HepG2 (cell line): ENCODE results near the gene FGF21. TPM values are rescaled to one million over a fixed set of nuclear protein-coding genes. Genes with fewer than 3 reads are reported as not detected.

Source experiments
- BHLHE40 ChIP-seq: IDR thresholded peaks from 2 replicates; pipeline ENCODE4 v1.6.1; 2011; ENCODE audit warnings: low read length, improper control_type of control experiment
- DNMT1 ChIP-seq: sonication (generic); formaldehyde crosslinking; IDR thresholded peaks from 2 replicates; pipeline ENCODE4 v1.5.1; 2020; ENCODE audit warnings: mild to moderate bottlenecking, missing genetic modification reagents
- E2F2 ChIP-seq: sonication (generic); formaldehyde crosslinking; IDR thresholded peaks from 2 replicates; pipeline ENCODE4 v1.4.0; 2020; ENCODE audit warnings: missing genetic modification reagents, borderline replicate concordance
- ELF1 ChIP-seq: sonication (generic); formaldehyde crosslinking; IDR thresholded peaks from 2 replicates; pipeline ENCODE4 v1.4.0; 2020; ENCODE audit warnings: missing genetic modification reagents
- NFE2L1 ChIP-seq: sonication (generic); formaldehyde crosslinking; IDR thresholded peaks from 2 replicates; pipeline ENCODE4 v1.4.0; 2020; ENCODE audit warnings: missing genetic modification reagents, mild to moderate bottlenecking, borderline replicate concordance
- RCOR2 ChIP-seq: IDR thresholded peaks from 2 replicates; pipeline ENCODE4 v1.6.1; 2016; ENCODE audit warnings: missing biosample characterization, missing genetic modification reagents
- RERE ChIP-seq: IDR thresholded peaks from 2 replicates; pipeline ENCODE4 v1.6.1; 2016; ENCODE audit warnings: low read depth, missing genetic modification reagents, missing compliant biosample characterization
- RNF2 ChIP-seq: fragments of 450-650 bp; conservative IDR thresholded peaks from 2 replicates; pipeline ENCODE4 v1.6.1; 2016; ENCODE audit warnings: low read depth
- RORA ChIP-seq: sonication (generic); formaldehyde crosslinking; IDR thresholded peaks from 2 replicates; pipeline ENCODE4 v1.5.0; 2020; ENCODE audit warnings: mild to moderate bottlenecking, missing genetic modification reagents, moderate library complexity
- TAF15 ChIP-seq: fragments of 200-400 bp; formaldehyde crosslinking; IDR thresholded peaks from one replicate; pipeline ENCODE4 v1.6.1; 2018; ENCODE audit warnings: mild to moderate bottlenecking, low read depth, low read length; ENCODE audit not compliant: poor library complexity, severe bottlenecking
- ZBTB49 ChIP-seq: sonication (generic); formaldehyde crosslinking; IDR thresholded peaks from 2 replicates; pipeline ENCODE4 v1.4.0; 2020; ENCODE audit warnings: missing genetic modification reagents, borderline replicate concordance
- ZFAT ChIP-seq: sonication (generic); formaldehyde crosslinking; conservative IDR thresholded peaks from 2 replicates; pipeline ENCODE4 v1.8.1; 2023; ENCODE audit warnings: missing genetic modification reagents, inconsistent platforms
- ZNF737 ChIP-seq: sonication (generic); formaldehyde crosslinking; IDR thresholded peaks from 2 replicates; pipeline ENCODE4 v1.5.0; 2020; ENCODE audit warnings: missing genetic modification reagents, mild to moderate bottlenecking, borderline replicate concordance
- ZNF766 ChIP-seq: sonication (generic); formaldehyde crosslinking; IDR thresholded peaks from 2 replicates; pipeline ENCODE4 v1.5.0; 2020; ENCODE audit warnings: missing genetic modification reagents, borderline replicate concordance
- ZNF788 ChIP-seq: sonication (generic); formaldehyde crosslinking; IDR thresholded peaks from 2 replicates; pipeline ENCODE4 v1.5.0; 2020; ENCODE audit warnings: mild to moderate bottlenecking, missing genetic modification reagents, borderline replicate concordance
- polyA plus RNA-seq, 8 experiments: library from polyadenylated mRNA; depleted of rRNA in 3 of 8; stranded (reverse) in 7 of 8; unstranded in 1 of 8; fragments of >200 nt; fragmentation: Illumina TruSeq in 4 of 8; extraction: Trizol in 4 of 8; gene quantifications; 2 replicates each; pipeline versions ENCODE4 v1.2.1 to v1.2.3, GENCODE V29; 2011 to 2016; ENCODE audit warnings: low read depth in 4 of 8, missing spikeins in 1 of 8, mixed read lengths in 1 of 8; ENCODE audit not compliant: insufficient read depth in 1 of 8
- total RNA-seq, 5 experiments: library from RNA; depleted of rRNA; stranded (reverse); fragments of >200 nt; fragmentation: Illumina TruSeq; extraction: Trizol; gene quantifications; 2 replicates each; pipeline ENCODE4 v1.2.3, GENCODE V29; 2016; ENCODE audit warnings: low read depth in 1 of 5
- TF ChIP-seq, protein P1 (sequence below): sonication (generic); formaldehyde crosslinking; IDR thresholded peaks from 2 replicates; pipeline ENCODE4 v1.4.0; 2020; ENCODE audit warnings: low read depth, missing genetic modification reagents

Gene FGF21
- total and polyA plus RNA-seq, 2 of the 13 experiments (the other 11 are each of a cell fraction or from before 2014, with no cell fraction given) = 0.17 TPM; not detected in 1

DNA sequence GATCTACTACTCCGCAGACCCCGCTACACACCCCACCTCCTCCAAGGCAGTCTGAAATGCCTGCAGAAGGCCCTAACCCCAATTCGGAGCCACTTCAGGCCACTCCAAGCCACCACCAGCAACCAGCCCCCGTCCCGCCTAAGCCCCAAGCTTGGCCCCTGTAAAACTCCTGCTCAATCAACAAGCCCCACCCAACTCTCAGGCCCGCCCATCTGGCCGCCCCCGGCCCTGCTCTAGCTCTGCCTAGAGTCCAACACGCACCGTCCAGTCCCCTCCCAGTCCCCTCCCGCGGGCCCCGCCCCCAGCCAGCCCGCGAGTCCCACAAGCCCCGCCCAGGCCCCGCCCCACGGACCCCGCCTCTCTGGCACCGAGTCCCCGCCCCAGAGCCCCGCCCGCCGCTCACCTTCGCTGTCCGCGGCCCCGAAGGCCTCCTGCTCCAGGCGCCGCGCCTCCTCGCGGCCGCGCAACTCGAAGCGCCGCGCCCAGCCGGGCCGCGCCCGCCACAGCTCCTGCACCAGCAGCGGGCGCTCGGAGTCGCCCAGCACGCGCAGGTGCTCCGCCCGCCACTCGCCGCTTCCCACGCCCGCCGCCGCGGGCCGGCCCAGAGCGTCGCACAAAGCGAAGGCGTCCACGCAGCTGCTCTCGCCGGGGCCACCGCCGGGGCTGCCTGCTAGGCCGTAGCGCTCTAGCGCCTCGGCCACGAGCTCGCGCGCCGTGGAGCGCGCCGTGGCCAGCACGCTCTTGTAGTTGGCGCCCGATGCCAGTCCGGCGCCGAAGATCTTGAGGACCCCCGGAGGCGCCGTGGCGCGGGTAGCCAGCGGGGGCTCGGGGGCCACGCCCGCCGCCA lies 16.5 kb upstream of the FGF21 start (continued):
- TF ChIP-seq ZFAT (CRISPR knock-in tag) = no peak
- no peak for TF ChIP-seq ELF1 (CRISPR knock-in tag)
- no peak for TF ChIP-seq ZNF788 (CRISPR knock-in tag)
- peak; percentile 63; the same call in 1 of the 2 replicates for TF ChIP-seq ZNF766 (CRISPR knock-in tag)
- peak; percentile 53; the same call in 1 of the 2 replicates for TF ChIP-seq BHLHE40
- no peak for TF ChIP-seq DNMT1
- TF ChIP-seq TAF15 = no peak
- TF ChIP-seq RNF2 = peak; percentile 79; the same call in 1 of the 2 replicates
- TF ChIP-seq, protein P1, sequence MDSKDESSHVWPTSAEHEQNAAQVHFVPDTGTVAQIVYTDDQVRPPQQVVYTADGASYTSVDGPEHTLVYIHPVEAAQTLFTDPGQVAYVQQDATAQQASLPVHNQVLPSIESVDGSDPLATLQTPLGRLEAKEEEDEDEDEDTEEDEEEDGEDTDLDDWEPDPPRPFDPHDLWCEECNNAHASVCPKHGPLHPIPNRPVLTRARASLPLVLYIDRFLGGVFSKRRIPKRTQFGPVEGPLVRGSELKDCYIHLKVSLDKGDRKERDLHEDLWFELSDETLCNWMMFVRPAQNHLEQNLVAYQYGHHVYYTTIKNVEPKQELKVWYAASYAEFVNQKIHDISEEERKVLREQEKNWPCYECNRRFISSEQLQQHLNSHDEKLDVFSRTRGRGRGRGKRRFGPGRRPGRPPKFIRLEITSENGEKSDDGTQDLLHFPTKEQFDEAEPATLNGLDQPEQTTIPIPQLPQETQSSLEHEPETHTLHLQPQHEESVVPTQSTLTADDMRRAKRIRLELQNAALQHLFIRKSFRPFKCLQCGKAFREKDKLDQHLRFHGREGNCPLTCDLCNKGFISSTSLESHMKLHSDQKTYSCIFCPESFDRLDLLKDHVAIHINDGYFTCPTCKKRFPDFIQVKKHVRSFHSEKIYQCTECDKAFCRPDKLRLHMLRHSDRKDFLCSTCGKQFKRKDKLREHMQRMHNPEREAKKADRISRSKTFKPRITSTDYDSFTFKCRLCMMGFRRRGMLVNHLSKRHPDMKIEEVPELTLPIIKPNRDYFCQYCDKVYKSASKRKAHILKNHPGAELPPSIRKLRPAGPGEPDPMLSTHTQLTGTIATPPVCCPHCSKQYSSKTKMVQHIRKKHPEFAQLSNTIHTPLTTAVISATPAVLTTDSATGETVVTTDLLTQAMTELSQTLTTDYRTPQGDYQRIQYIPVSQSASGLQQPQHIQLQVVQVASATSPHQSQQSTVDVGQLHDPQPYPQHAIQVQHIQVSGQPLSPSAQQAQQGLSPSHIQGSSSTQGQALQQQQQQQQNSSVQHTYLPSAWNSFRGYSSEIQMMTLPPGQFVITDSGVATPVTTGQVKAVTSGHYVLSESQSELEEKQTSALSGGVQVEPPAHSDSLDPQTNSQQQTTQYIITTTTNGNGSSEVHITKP = no peak
- no peak for TF ChIP-seq ZNF737 (CRISPR knock-in tag)
- TF ChIP-seq RORA (CRISPR knock-in tag) = no peak
- no peak for TF ChIP-seq E2F2 (CRISPR knock-in tag)
- no peak for TF ChIP-seq RCOR2
- TF ChIP-seq RERE (CRISPR knock-in tag) = peak; percentile 18
- no peak for TF ChIP-seq NFE2L1
- TF ChIP-seq ZBTB49 (CRISPR knock-in tag) = no peak
